HepG2 (cell line): ENCODE results near the gene CD70. TPM values are rescaled to one million over a fixed set of nuclear protein-coding genes. Genes with fewer than 3 reads are reported as not detected.

Source experiments
- ATAC-seq: fragments of 200-7000 bp; cut with Tn5 transposase; 3 replicates; pipeline ENCODE4 v1.9.1; 2020; ENCODE audit warnings: mild to moderate bottlenecking, moderate library complexity
- BruUV-seq: library from RNA; stranded (reverse); fragments of 400-500 nt; replicated peaks from 2 replicates; lab custom pipeline; 2021; lab: Mats Ljungman, UMichigan
- CTCF ChIA-PET: fragments of 300-600 bp; formaldehyde crosslinking; extraction: SDS; loops from one replicate; lab custom pipeline; 2021; ENCODE audit warnings: low total read pairs, inconsistent platforms, low intra/inter-chr PET ratio; lab: Yijun Ruan, JAX
- POLR2A ChIA-PET: fragments of 350-600 bp; sonication (Branson Sonifier 250); formaldehyde crosslinking; loops from one replicate; lab custom pipeline; 2020; ENCODE audit warnings: antibody characterized with exemption, inconsistent platforms; lab: Yijun Ruan, JAX
- DNase-seq: peaks from one replicate; pipeline ENCODE4 v3.0.0-alpha.2; 2015; ENCODE audit warnings: low spot score
- FAIRE-seq: peaks from 3 replicates; lab custom pipeline; 2011; peaks lifted over from hg19 to GRCh38; lab: Jason Lieb, UNC
- H2AFZ ChIP-seq: one replicate; pipeline ENCODE4 v1.6.1; 2011; ENCODE audit warnings: low read length, inconsistent platforms
- H3K27ac ChIP-seq: fragments of 300-600 bp; 3 replicates; pipeline ENCODE4 v1.8.0; 2011; ENCODE audit warnings: mixed run types, mild to moderate bottlenecking, mixed read lengths, low read length, inconsistent platforms; ENCODE audit not compliant: insufficient read depth; ENCODE audit errors: extremely low read length
- H3K27me3 ChIP-seq, 2 experiments: fragments of 200-600 bp in 1 of 2; 2 replicates in 1 of 2; 3 replicates in 1 of 2; pipeline versions ENCODE4 v1.6.0 to v1.8.0; 2011; ENCODE audit warnings: low read length in 2 of 2, mild to moderate bottlenecking in 2 of 2, moderate library complexity in 2 of 2, inconsistent platforms in 1 of 2; ENCODE audit not compliant: insufficient read depth in 2 of 2, control insufficient read depth in 1 of 2
- H3K36me3 ChIP-seq, 2 experiments: fragments of 200-600 bp in 1 of 2; replicated peaks in 1 of 2; 2 replicates in 1 of 2; 3 replicates in 1 of 2; pipeline versions ENCODE4 v1.5.1 to v1.8.0; 2011; ENCODE audit warnings: low read length in 2 of 2, inconsistent platforms in 1 of 2; ENCODE audit not compliant: insufficient read depth in 2 of 2, control insufficient read depth in 1 of 2
- H3K4me1 ChIP-seq: 2 replicates; pipeline ENCODE4 v1.5.1; 2012; ENCODE audit warnings: low read length, inconsistent platforms; ENCODE audit not compliant: insufficient read depth
- H3K4me2 ChIP-seq: 2 replicates; pipeline ENCODE4 v1.6.0; 2011; ENCODE audit warnings: low read depth, low read length, inconsistent platforms
- H3K4me3 ChIP-seq, 3 experiments: fragments of 200-600 bp in 1 of 3; sonication (generic), shearing (Covaris generic) in 1 of 3; replicated peaks in 1 of 3; 2 replicates each; pipeline ENCODE4 v1.5.1; 2011 to 2016; ENCODE audit warnings: low read length in 3 of 3, inconsistent platforms in 2 of 3, low read depth in 2 of 3, mild to moderate bottlenecking in 2 of 3, control low read depth in 1 of 3, mixed read lengths in 1 of 3; ENCODE audit not compliant: insufficient read depth in 1 of 3
- H3K79me2 ChIP-seq: one replicate; pipeline ENCODE4 v1.6.1; 2011; ENCODE audit warnings: low read length, inconsistent platforms; ENCODE audit not compliant: insufficient read depth
- H3K9ac ChIP-seq: 2 replicates; pipeline ENCODE4 v1.6.0; 2011; ENCODE audit warnings: mild to moderate bottlenecking, low read depth, low read length, inconsistent platforms; ENCODE audit not compliant: insufficient read depth
- H3K9me3 ChIP-seq: 2 replicates; pipeline ENCODE4 v1.5.1; 2012; ENCODE audit warnings: mild to moderate bottlenecking, low read length
- H4K20me1 ChIP-seq: 2 replicates; pipeline ENCODE4 v1.6.0; 2011; ENCODE audit warnings: inconsistent platforms, mild to moderate bottlenecking, low read length, moderate library complexity; ENCODE audit not compliant: insufficient read depth
- ARNT2 ChIP-seq: sonication (generic); formaldehyde crosslinking; IDR thresholded peaks from 2 replicates; pipeline ENCODE4 v1.8.0; 2022; ENCODE audit warnings: mild to moderate bottlenecking, low read depth, missing genetic modification reagents, moderate library complexity
- ELF1 ChIP-seq: sonication (generic); formaldehyde crosslinking; IDR thresholded peaks from 2 replicates; pipeline ENCODE4 v1.4.0; 2020; ENCODE audit warnings: missing genetic modification reagents
- FOSL1 ChIP-seq: sonication (generic); formaldehyde crosslinking; IDR thresholded peaks from 2 replicates; pipeline ENCODE4 v1.9.0; 2021; ENCODE audit warnings: missing genetic modification reagents, borderline replicate concordance
- POLR2G ChIP-seq: fragments of 200-400 bp; formaldehyde crosslinking; IDR thresholded peaks from 2 replicates; pipeline ENCODE4 v1.6.1; 2018; ENCODE audit warnings: mild to moderate bottlenecking, low read depth, low read length, moderate library complexity
- TSC22D2 ChIP-seq: sonication (generic); formaldehyde crosslinking; IDR thresholded peaks from 2 replicates; pipeline ENCODE4 v1.5.1; 2020; ENCODE audit warnings: missing genetic modification reagents, mild to moderate bottlenecking, borderline replicate concordance
- ZNF225 ChIP-seq: sonication (generic); formaldehyde crosslinking; IDR thresholded peaks from 2 replicates; pipeline ENCODE4 v1.4.0; 2020; ENCODE audit warnings: mild to moderate bottlenecking, missing genetic modification reagents
- ZNF367 ChIP-seq: sonication (generic); formaldehyde crosslinking; IDR thresholded peaks from 2 replicates; pipeline ENCODE4 v1.4.0; 2020; ENCODE audit warnings: missing genetic modification reagents, borderline replicate concordance
- ZNF501 ChIP-seq: sonication (generic); formaldehyde crosslinking; IDR thresholded peaks from 2 replicates; pipeline ENCODE4 v1.5.1; 2020; ENCODE audit warnings: mild to moderate bottlenecking, moderate library complexity, missing genetic modification reagents
- WGBS: methylation state at CpG from one replicate; pipeline ENCODE4 v1.1.6; 2017; ENCODE audit warnings: low lambda C conversion rate; 5-methylcytosine and 5-hydroxymethylcytosine counted together
- in situ Hi-C: cut with HindIII; loops from 2 replicates; pipeline ENCODE4 v1.10.0; 2017; ENCODE audit warnings: low pct_unique_long_range_greater_than_20kb; ENCODE audit not compliant: extremely low pct_ligation_motif_present
- intact Hi-C: fragments of 100-400 bp; cut with micrococcal nuclease; formaldehyde crosslinking; loops from one replicate; pipeline ENCODE4 v1.10.0; 2022; ENCODE audit not compliant: unreplicated experiment
- polyA plus RNA-seq, 8 experiments: library from polyadenylated mRNA; depleted of rRNA in 3 of 8; stranded (reverse) in 7 of 8; unstranded in 1 of 8; fragments of >200 nt; fragmentation: Illumina TruSeq in 4 of 8; extraction: Trizol in 4 of 8; gene quantifications; 2 replicates each; pipeline versions ENCODE4 v1.2.1 to v1.2.3, GENCODE V29; 2011 to 2016; ENCODE audit warnings: low read depth in 4 of 8, missing spikeins in 1 of 8, mixed read lengths in 1 of 8; ENCODE audit not compliant: insufficient read depth in 1 of 8
- total RNA-seq, 5 experiments: library from RNA; depleted of rRNA; stranded (reverse); fragments of >200 nt; fragmentation: Illumina TruSeq; extraction: Trizol; gene quantifications; 2 replicates each; pipeline ENCODE4 v1.2.3, GENCODE V29; 2016; ENCODE audit warnings: low read depth in 1 of 5
- TF ChIP-seq, protein P1 (sequence below): sonication (generic); formaldehyde crosslinking; IDR thresholded peaks from 2 replicates; pipeline ENCODE4 v1.4.0; 2020; ENCODE audit warnings: missing genetic modification reagents
- TF ChIP-seq, protein P2 (sequence below): IDR thresholded peaks from 2 replicates; pipeline ENCODE4 v1.6.1; 2016; ENCODE audit warnings: mild to moderate bottlenecking

CD70 gene
- total and polyA plus RNA-seq, 2 of the 13 experiments (the other 11 are each of a cell fraction or from before 2014, with no cell fraction given), result 0.13 TPM; not detected in 1

DNA sequence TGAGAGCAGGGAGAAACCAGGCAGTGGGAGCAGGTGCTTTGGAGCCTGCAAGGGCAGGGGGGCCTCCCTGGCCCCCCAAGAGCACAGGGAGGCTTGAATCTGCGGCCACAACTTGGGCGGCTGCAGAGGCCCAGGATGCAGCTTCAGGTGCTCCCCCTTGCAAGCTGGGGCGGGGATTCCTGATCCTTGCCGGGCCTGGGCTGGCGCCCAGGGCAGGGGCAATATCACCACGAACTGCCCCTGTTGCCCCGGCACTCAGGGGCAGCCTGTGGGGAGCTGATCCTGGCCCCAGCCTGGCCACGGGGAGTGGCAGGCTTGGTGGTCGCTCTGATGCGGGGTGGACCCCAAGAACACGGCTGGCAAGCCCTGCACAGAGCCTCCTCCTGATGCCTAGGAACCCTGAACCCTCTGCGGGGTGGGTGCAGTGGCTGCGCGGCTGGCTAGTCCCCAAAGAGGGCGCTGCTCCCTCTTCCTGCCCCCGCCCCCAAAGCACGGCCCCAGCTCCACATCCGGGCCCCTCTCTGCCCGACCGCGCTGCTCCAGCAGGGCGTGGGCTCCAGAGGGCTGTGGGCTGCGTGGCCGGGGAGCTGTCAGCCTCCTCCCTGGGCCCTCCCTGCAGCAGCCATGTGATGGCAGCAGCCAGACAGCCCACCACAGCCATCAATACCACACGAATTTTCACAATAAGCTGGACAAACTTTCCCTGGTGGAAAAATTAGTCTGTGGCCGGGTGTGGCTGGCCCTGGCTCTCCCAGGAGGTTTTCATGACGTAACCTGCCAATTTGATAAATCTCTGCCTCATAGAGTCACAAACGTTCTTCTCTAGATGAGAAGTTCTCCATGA, 39.1 kb downstream of the CD70 start:
- ChIA-PET POLR2A (interaction anchor here (0.6 to 1.9 kb wide), 2 partner anchors 21 to 118 kb away, joined by 3 to 4 read pairs; partner anchors contain the start of genes TNFSF14 and TNFSF9), CTCF (no interaction called here)
- FAIRE-seq (no peak), ATAC-seq (peak; percentile 98), DNase-seq (peak; percentile 45)
- Histone ChIP-seq H3K9ac (no peak overlapping the region), H3K27ac (no peak overlapping the region), H3K4me3 (peak overlapping the region in 2 of 3 experiments; percentile 28 to 59; a peak in 4 of 6 replicates), H4K20me1 (no peaks in the 10 kb centered on the region), H2AFZ (no peak overlapping the region), H3K27me3 (no peaks in the 10 kb centered on the region), H3K79me2 (no peaks in the 10 kb centered on the region), H3K9me3 (no peaks in the 10 kb centered on the region), H3K36me3 (no peaks in the 10 kb centered on the region), H3K4me1 (peaks cover 15% of the 10 kb centered on the region; the same call in 1 of the 2 replicates), H3K4me2 (peak overlapping the region; percentile 73)
- intact Hi-C loops (no loop called here), in situ Hi-C loops (no loop called here)
- WGBS, result 0% methylated on average over 4 of the region's 28 CpGs
- BruUV-seq, result no TSS peak
- TF ChIP-seq ZNF367 (CRISPR knock-in tag), result no peak
- TF ChIP-seq, protein P1, sequence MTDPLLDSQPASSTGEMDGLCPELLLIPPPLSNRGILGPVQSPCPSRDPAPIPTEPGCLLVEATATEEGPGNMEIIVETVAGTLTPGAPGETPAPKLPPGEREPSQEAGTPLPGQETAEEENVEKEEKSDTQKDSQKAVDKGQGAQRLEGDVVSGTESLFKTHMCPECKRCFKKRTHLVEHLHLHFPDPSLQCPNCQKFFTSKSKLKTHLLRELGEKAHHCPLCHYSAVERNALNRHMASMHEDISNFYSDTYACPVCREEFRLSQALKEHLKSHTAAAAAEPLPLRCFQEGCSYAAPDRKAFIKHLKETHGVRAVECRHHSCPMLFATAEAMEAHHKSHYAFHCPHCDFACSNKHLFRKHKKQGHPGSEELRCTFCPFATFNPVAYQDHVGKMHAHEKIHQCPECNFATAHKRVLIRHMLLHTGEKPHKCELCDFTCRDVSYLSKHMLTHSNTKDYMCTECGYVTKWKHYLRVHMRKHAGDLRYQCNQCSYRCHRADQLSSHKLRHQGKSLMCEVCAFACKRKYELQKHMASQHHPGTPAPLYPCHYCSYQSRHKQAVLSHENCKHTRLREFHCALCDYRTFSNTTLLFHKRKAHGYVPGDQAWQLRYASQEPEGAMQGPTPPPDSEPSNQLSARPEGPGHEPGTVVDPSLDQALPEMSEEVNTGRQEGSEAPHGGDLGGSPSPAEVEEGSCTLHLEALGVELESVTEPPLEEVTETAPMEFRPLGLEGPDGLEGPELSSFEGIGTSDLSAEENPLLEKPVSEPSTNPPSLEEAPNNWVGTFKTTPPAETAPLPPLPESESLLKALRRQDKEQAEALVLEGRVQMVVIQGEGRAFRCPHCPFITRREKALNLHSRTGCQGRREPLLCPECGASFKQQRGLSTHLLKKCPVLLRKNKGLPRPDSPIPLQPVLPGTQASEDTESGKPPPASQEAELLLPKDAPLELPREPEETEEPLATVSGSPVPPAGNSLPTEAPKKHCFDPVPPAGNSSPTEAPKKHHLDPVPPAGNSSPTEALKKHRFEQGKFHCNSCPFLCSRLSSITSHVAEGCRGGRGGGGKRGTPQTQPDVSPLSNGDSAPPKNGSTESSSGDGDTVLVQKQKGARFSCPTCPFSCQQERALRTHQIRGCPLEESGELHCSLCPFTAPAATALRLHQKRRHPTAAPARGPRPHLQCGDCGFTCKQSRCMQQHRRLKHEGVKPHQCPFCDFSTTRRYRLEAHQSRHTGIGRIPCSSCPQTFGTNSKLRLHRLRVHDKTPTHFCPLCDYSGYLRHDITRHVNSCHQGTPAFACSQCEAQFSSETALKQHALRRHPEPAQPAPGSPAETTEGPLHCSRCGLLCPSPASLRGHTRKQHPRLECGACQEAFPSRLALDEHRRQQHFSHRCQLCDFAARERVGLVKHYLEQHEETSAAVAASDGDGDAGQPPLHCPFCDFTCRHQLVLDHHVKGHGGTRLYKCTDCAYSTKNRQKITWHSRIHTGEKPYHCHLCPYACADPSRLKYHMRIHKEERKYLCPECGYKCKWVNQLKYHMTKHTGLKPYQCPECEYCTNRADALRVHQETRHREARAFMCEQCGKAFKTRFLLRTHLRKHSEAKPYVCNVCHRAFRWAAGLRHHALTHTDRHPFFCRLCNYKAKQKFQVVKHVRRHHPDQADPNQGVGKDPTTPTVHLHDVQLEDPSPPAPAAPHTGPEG, result peak; percentile 97
- TF ChIP-seq, protein P2, sequence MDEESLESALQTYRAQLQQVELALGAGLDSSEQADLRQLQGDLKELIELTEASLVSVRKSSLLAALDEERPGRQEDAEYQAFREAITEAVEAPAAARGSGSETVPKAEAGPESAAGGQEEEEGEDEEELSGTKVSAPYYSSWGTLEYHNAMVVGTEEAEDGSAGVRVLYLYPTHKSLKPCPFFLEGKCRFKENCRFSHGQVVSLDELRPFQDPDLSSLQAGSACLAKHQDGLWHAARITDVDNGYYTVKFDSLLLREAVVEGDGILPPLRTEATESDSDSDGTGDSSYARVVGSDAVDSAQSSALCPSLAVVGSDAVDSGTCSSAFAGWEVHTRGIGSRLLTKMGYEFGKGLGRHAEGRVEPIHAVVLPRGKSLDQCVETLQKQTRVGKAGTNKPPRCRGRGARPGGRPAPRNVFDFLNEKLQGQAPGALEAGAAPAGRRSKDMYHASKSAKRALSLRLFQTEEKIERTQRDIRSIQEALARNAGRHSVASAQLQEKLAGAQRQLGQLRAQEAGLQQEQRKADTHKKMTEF (CRISPR knock-in tag), result peak; percentile 61; the same call in 1 of the 2 replicates
- 0 out of 2 replicates have a peak, but pooled peaks have one; percentile 53 for TF ChIP-seq ARNT2 (CRISPR knock-in tag)
- no peak for TF ChIP-seq FOSL1 (CRISPR knock-in tag)
- TF ChIP-seq ZNF225 (CRISPR knock-in tag), result no peak; the same call in 1 of the 2 replicates
- no peak for TF ChIP-seq POLR2G
- TF ChIP-seq TSC22D2 (CRISPR knock-in tag), result 0 out of 2 replicates have a peak, but pooled peaks have one; percentile 39
- TF ChIP-seq ELF1, result peak; percentile 29; the same call in 1 of the 2 replicates
- no peak for TF ChIP-seq ZNF501 (CRISPR knock-in tag)
